ENCODE results near the gene PLXNA3. TPM values are rescaled to one million over a fixed set of nuclear protein-coding genes. Genes with fewer than 3 reads are reported as not detected.

The PLXNA3 gene
- total and polyA plus RNA-seq, 12 donors = 2.1 to 83.6 (median 24.8) TPM

DNA sequence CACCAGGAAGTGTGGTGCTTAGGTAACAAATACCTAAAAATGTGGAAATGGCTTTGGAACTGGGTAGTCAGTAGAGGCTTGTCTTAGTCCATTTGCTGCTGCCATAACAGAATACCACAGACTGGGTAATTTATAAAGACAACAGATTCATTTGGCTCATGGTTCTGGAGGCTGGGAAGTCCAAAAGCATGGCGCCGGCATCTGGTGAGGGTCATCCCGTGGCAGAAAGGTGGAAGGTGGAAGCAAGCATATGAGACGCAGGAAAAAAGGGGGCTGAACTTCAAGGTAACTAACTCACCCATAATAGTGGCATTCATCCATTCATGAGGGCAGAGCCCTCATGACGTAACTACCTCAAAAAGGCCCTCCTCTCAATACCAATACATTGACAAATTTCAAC, 51.4 kb downstream of the PLXNA3 start:
- Histone ChIP-seq H3K4me1 (replicated peaks in 1 of 2) (no peaks in the 10 kb centered on the region), H3K27ac (no peak overlapping the region), H3K36me3 (replicated peaks in 1 of 2) (no peaks in the 10 kb centered on the region), H3K27me3 (no peaks in the 10 kb centered on the region), H3K4me3 (no peak overlapping the region), H3K9me3 (replicated peaks in 1 of 3) (no peaks in the 10 kb centered on the region)
- 86 to 98% (median 98%) methylated on average over 5 of the region's 5 CpGs for WGBS, 4 donors
- TF ChIP-seq, protein P1, sequence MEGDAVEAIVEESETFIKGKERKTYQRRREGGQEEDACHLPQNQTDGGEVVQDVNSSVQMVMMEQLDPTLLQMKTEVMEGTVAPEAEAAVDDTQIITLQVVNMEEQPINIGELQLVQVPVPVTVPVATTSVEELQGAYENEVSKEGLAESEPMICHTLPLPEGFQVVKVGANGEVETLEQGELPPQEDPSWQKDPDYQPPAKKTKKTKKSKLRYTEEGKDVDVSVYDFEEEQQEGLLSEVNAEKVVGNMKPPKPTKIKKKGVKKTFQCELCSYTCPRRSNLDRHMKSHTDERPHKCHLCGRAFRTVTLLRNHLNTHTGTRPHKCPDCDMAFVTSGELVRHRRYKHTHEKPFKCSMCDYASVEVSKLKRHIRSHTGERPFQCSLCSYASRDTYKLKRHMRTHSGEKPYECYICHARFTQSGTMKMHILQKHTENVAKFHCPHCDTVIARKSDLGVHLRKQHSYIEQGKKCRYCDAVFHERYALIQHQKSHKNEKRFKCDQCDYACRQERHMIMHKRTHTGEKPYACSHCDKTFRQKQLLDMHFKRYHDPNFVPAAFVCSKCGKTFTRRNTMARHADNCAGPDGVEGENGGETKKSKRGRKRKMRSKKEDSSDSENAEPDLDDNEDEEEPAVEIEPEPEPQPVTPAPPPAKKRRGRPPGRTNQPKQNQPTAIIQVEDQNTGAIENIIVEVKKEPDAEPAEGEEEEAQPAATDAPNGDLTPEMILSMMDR (IDR thresholded peaks at IDR 0.05) = no peak
- no peak for TF ChIP-seq POLR2A (IDR thresholded peaks at IDR 0.05)
- intact Hi-C loops (cut with DNase I) = no loop called here
- no peak for DNase-seq

- no peak for TF ChIP-seq POLR2A (IDR thresholded peaks at IDR 0.05)
- TF ChIP-seq, protein P1 (IDR thresholded peaks at IDR 0.05) = no peak
- intact Hi-C loops (cut with DNase I) = no loop called here
- H3K27ac ChIP-seq = peak overlapping the region in 1 of 5 donors; percentile 77
- peaks cover 3 to 8% of the 10 kb centered on the region in 2 donors for H3K4me1 ChIP-seq (replicated peaks in 1 of 2)
- DNase-seq = no peak
- H3K36me3 ChIP-seq (replicated peaks in 1 of 2) = no peaks in the 10 kb centered on the region
- 61 to 91% (median 68%) methylated on average over 4 to 12 of the region's 12 CpGs for WGBS, 4 donors
- H3K4me3 ChIP-seq = no peak overlapping the region
- H3K9me3 ChIP-seq (replicated peaks in 1 of 3) = no peaks in the 10 kb centered on the region
- H3K27me3 ChIP-seq = no peaks in the 10 kb centered on the region
These were observed 53.7 kb downstream of the PLXNA3 start for GRCh38 chrX:154511761-154512160.

GRCh38 chrX:154512879-154513553, 54.9 kb downstream of the PLXNA3 start:
- H3K36me3 ChIP-seq (replicated peaks in 1 of 2) = no peaks in the 10 kb centered on the region
- no peak for DNase-seq
- H3K9me3 ChIP-seq (replicated peaks in 1 of 3) = no peaks in the 10 kb centered on the region
- peaks cover 16 to 21% of the 10 kb centered on the region in 2 donors for H3K4me1 ChIP-seq (replicated peaks in 1 of 2)
- intact Hi-C loops (cut with DNase I) = no loop called here
- no peaks in the 10 kb centered on the region for H3K27me3 ChIP-seq
- no peak overlapping the region for H3K4me3 ChIP-seq
- 85 to 95% (median 89%) methylated on average over 6 to 16 of the region's 16 CpGs for WGBS, 4 donors
- TF ChIP-seq, protein P1 (IDR thresholded peaks at IDR 0.05) = no peak
- TF ChIP-seq POLR2A (IDR thresholded peaks at IDR 0.05) = no peak
- no peak overlapping the region for H3K27ac ChIP-seq

GRCh38 chrX:154513716-154514115, 55.6 kb downstream of the PLXNA3 start:
- WGBS, 4 donors = 71 to 97% (median 85%) methylated on average over 2 of the region's 2 CpGs
- no peak for DNase-seq
- Histone ChIP-seq H3K4me1 (replicated peaks in 1 of 2) (peaks cover 16 to 22% of the 10 kb centered on the region in 2 donors), H3K4me3 (no peak overlapping the region), H3K36me3 (replicated peaks in 1 of 2) (no peaks in the 10 kb centered on the region), H3K27ac (no peak overlapping the region), H3K27me3 (no peaks in the 10 kb centered on the region), H3K9me3 (replicated peaks in 1 of 3) (no peaks in the 10 kb centered on the region)
- TF ChIP-seq POLR2A (IDR thresholded peaks at IDR 0.05) = no peak
- TF ChIP-seq, protein P1 (IDR thresholded peaks at IDR 0.05) = no peak
- intact Hi-C loops (cut with DNase I) = no loop called here

Measured in adrenal gland (tissue), 12 donors.